GM23338 (cell line): Measurements from ENCODE around the gene GPRC5D. TPM values are rescaled to one million over a fixed set of nuclear protein-coding genes. Genes with fewer than 3 reads are reported as not detected.

Experiments used
- ATAC-seq: fragments of 200-7000 bp; cut with Tn5 transposase; 3 replicates; pipeline ENCODE4 v1.9.1; 2020
- DNase-seq: peaks from one replicate; pipeline ENCODE4 v3.0.0-alpha.2; 2015; ENCODE audit warnings: low spot score
- H2AFZ ChIP-seq: fragments of 200-600 bp; sonication (generic); 2 replicates; pipeline ENCODE4 v1.8.0; 2016; ENCODE audit warnings: antibody characterized with exemption, mild to moderate bottlenecking, moderate library complexity
- H3F3A ChIP-seq: fragments of 200-600 bp; sonication (generic); replicated peaks from 2 replicates; pipeline ENCODE4 v1.8.0; 2017; ENCODE audit warnings: antibody characterized with exemption, mixed run types, low read depth
- H3K27ac ChIP-seq: fragments of 200-600 bp; sonication (generic); 2 replicates; pipeline ENCODE4 v1.6.1; 2016; ENCODE audit warnings: low read depth
- H3K27me3 ChIP-seq: fragments of 200-600 bp; sonication (generic); 2 replicates; pipeline ENCODE4 v1.8.0; 2016; ENCODE audit warnings: mild to moderate bottlenecking, mixed run types, moderate library complexity; ENCODE audit not compliant: insufficient read depth
- H3K36me3 ChIP-seq: fragments of 200-600 bp; sonication (generic); 2 replicates; pipeline ENCODE4 v1.8.0; 2016; ENCODE audit warnings: mild to moderate bottlenecking; ENCODE audit not compliant: insufficient read depth
- H3K4me1 ChIP-seq: fragments of 200-600 bp; sonication (generic); 2 replicates; pipeline ENCODE4 v1.8.0; 2016; ENCODE audit warnings: mild to moderate bottlenecking, moderate library complexity; ENCODE audit not compliant: insufficient read depth
- H3K4me2 ChIP-seq: fragments of 200-600 bp; sonication (generic); 2 replicates; pipeline ENCODE4 v1.7.1; 2017; ENCODE audit warnings: mixed run types
- H3K4me3 ChIP-seq: fragments of 200-600 bp; sonication (generic); 2 replicates; pipeline ENCODE4 v1.6.1; 2016; ENCODE audit warnings: mixed run types
- H3K79me2 ChIP-seq: fragments of 200-600 bp; sonication (generic); replicated peaks from 2 replicates; pipeline ENCODE4 v1.8.0; 2017; ENCODE audit warnings: mild to moderate bottlenecking; ENCODE audit not compliant: insufficient read depth
- H3K9me2 ChIP-seq: fragments of 200-600 bp; sonication (generic); 2 replicates; pipeline ENCODE4 v1.8.0; 2017; ENCODE audit not compliant: insufficient read depth
- H4K20me1 ChIP-seq: fragments of 200-600 bp; sonication (generic); replicated peaks from 2 replicates; pipeline ENCODE4 v1.8.0; 2017; ENCODE audit warnings: mild to moderate bottlenecking; ENCODE audit not compliant: insufficient read depth
- H3K27ac Mint-ChIP-seq: 2 replicates; pipeline ENCODE4 v1.8.0; 2020; ENCODE audit warnings: inconsistent platforms, mild to moderate bottlenecking, moderate library complexity, mixed read lengths
- H3K27me3 Mint-ChIP-seq: 3 replicates; pipeline ENCODE4 v1.8.0; 2022; ENCODE audit warnings: low read depth, mild to moderate bottlenecking, moderate library complexity, mixed read lengths, inconsistent platforms; ENCODE audit not compliant: insufficient read depth, poor library complexity
- H3K36me3 Mint-ChIP-seq: 3 replicates; pipeline ENCODE4 v1.8.0; 2021; ENCODE audit warnings: low read depth, mild to moderate bottlenecking, inconsistent platforms, moderate library complexity, mixed read lengths
- H3K4me1 Mint-ChIP-seq: 3 replicates; pipeline ENCODE4 v1.8.0; 2020; ENCODE audit warnings: mild to moderate bottlenecking, inconsistent platforms, mixed read lengths
- H3K4me3 Mint-ChIP-seq: 3 replicates; pipeline ENCODE4 v1.8.0; 2021; ENCODE audit warnings: moderate library complexity, mild to moderate bottlenecking, inconsistent platforms, mixed read lengths
- H3K9me3 Mint-ChIP-seq: 3 replicates; pipeline ENCODE4 v1.8.0; 2020; ENCODE audit warnings: moderate library complexity, mild to moderate bottlenecking, inconsistent platforms, mixed read lengths
- CREB1 ChIP-seq: fragments of 250-450 bp; sonication (Bioruptor Pico); IDR thresholded peaks from 2 replicates; pipeline ENCODE4 v1.5.0; 2020; ENCODE audit warnings: low read depth, mild to moderate bottlenecking, moderate library complexity
- EZH2 ChIP-seq: fragments of 200-600 bp; sonication (generic); IDR thresholded peaks from one replicate; pipeline ENCODE4 v1.8.0; 2017; ENCODE audit warnings: antibody characterized with exemption, mild to moderate bottlenecking, low read depth; ENCODE audit not compliant: unreplicated experiment
- EZH2phosphoT487 ChIP-seq: fragments of 200-600 bp; sonication (generic); IDR thresholded peaks from one replicate; pipeline ENCODE4 v1.8.1; 2018; ENCODE audit warnings: antibody characterized with exemption; ENCODE audit not compliant: unreplicated experiment
- JUNB ChIP-seq: IDR thresholded peaks from one replicate; pipeline ENCODE4 v1.6.1; 2016; ENCODE audit warnings: antibody characterized with exemption; ENCODE audit not compliant: unreplicated experiment
- NANOG ChIP-seq: IDR thresholded peaks from 2 replicates; pipeline ENCODE4 v1.6.1; 2016; ENCODE audit warnings: antibody characterized with exemption, borderline replicate concordance
- POLR2AphosphoS5 ChIP-seq: IDR thresholded peaks from 2 replicates; pipeline ENCODE4 v1.6.1; 2016; ENCODE audit warnings: antibody characterized with exemption, low read depth
- STAT1 ChIP-seq: IDR thresholded peaks from one replicate; pipeline ENCODE4 v1.6.1; 2016; ENCODE audit warnings: antibody characterized with exemption; ENCODE audit not compliant: unreplicated experiment
- ZNF114 ChIP-seq: fragments of 250-450 bp; sonication (Bioruptor Pico); IDR thresholded peaks from 2 replicates; pipeline ENCODE4 v1.5.0; 2020; ENCODE audit warnings: mild to moderate bottlenecking, moderate library complexity
- ZNF331 ChIP-seq: fragments of 250-450 bp; sonication (Bioruptor Pico); IDR thresholded peaks from 2 replicates; pipeline ENCODE4 v1.5.0; 2020; ENCODE audit warnings: low read depth, mild to moderate bottlenecking, moderate library complexity
- polyA plus RNA-seq: library from polyadenylated mRNA; unstranded; fragments of >200 nt; fragmentation: Nextera tagmentation; extraction: Ambion mirVana; gene quantifications from 2 replicates; pipeline ENCODE4 v1.2.1, GENCODE V29; 2016
- total RNA-seq: library from RNA; depleted of rRNA; stranded (reverse); fragments of >200 nt; shearing (Covaris generic); gene quantifications from 2 replicates; pipeline ENCODE4 v1.2.3, GENCODE V29; 2014
- TF ChIP-seq, protein P1 (sequence below): IDR thresholded peaks from one replicate; pipeline ENCODE4 v1.6.1; 2018; ENCODE audit warnings: antibody characterized with exemption; ENCODE audit not compliant: unreplicated experiment
- TF ChIP-seq, protein P2 (sequence below): fragments of 250-450 bp; sonication (Bioruptor Pico); IDR thresholded peaks from 2 replicates; pipeline ENCODE4 v1.5.0; 2020; ENCODE audit warnings: mild to moderate bottlenecking, moderate library complexity
- TF ChIP-seq, protein P3 (sequence below), 2 experiments: fragments of 200-600 bp in 1 of 2; sonication (generic) in 1 of 2; conservative IDR thresholded peaks; 2 replicates each; pipeline versions ENCODE4 v1.5.1 to v1.6.1; 2016 to 2017; ENCODE audit warnings: antibody characterized with exemption in 2 of 2, low read depth in 2 of 2, mild to moderate bottlenecking in 2 of 2, moderate library complexity in 1 of 2
- TF ChIP-seq, protein P4 (sequence below): IDR thresholded peaks from 2 replicates; pipeline ENCODE4 v1.6.1; 2016; ENCODE audit warnings: antibody characterized with exemption

The GPRC5D gene
- total and polyA plus RNA-seq, 2 experiments from 2014 or later: not detected

DNA sequence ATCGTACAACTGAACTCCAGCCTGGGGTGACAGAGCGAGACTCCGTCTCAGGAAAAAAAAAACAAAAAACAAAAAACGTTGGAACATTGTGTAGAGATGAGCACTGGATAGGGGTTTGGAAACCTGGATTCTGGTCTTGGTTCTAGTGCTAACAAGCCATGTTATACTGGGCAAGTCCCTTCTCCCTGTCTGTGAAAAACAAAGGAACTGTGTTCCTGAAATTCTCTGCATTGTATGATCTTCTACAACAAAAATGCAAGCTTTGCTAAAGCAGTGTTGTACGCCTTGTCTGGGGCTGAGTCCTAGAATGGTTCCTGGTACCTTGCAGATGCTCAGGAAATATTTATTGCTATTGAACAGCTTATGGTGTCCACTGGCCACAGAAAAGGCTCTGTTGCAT is 13.4 kb downstream of the GPRC5D start:
- Histone ChIP-seq H3K27me3 (no peaks in the 10 kb centered on the region), H3K9me2 (no peaks in the 10 kb centered on the region), H2AFZ (peak overlapping the region; percentile 52; the same call in 1 of the 2 replicates), H3F3A (no peaks in the 10 kb centered on the region), H3K36me3 (no peaks in the 10 kb centered on the region), H4K20me1 (no peaks in the 10 kb centered on the region), H3K4me3 (no peak overlapping the region), H3K79me2 (no peaks in the 10 kb centered on the region), H3K27ac (no peak overlapping the region), H3K4me2 (no peak overlapping the region), H3K4me1 (no peaks in the 10 kb centered on the region)
- Mint-ChIP-seq H3K4me1 (peaks cover 7% of the 10 kb centered on the region; the same call in 2 of the 3 replicates), H3K9me3 (no peaks in the 10 kb centered on the region; the same call in 2 of the 3 replicates), H3K36me3 (no peaks in the 10 kb centered on the region), H3K27me3 (peaks cover 2% of the 10 kb centered on the region), H3K27ac (no peak overlapping the region), H3K4me3 (no peak overlapping the region)
- no peak for DNase-seq
- TF ChIP-seq JUNB: no peak
- TF ChIP-seq ZNF114: no peak
- TF ChIP-seq, protein P1, sequence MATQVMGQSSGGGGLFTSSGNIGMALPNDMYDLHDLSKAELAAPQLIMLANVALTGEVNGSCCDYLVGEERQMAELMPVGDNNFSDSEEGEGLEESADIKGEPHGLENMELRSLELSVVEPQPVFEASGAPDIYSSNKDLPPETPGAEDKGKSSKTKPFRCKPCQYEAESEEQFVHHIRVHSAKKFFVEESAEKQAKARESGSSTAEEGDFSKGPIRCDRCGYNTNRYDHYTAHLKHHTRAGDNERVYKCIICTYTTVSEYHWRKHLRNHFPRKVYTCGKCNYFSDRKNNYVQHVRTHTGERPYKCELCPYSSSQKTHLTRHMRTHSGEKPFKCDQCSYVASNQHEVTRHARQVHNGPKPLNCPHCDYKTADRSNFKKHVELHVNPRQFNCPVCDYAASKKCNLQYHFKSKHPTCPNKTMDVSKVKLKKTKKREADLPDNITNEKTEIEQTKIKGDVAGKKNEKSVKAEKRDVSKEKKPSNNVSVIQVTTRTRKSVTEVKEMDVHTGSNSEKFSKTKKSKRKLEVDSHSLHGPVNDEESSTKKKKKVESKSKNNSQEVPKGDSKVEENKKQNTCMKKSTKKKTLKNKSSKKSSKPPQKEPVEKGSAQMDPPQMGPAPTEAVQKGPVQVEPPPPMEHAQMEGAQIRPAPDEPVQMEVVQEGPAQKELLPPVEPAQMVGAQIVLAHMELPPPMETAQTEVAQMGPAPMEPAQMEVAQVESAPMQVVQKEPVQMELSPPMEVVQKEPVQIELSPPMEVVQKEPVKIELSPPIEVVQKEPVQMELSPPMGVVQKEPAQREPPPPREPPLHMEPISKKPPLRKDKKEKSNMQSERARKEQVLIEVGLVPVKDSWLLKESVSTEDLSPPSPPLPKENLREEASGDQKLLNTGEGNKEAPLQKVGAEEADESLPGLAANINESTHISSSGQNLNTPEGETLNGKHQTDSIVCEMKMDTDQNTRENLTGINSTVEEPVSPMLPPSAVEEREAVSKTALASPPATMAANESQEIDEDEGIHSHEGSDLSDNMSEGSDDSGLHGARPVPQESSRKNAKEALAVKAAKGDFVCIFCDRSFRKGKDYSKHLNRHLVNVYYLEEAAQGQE: no peak
- TF ChIP-seq EZH2phosphoT487: no peak
- no peak for TF ChIP-seq EZH2
- no peak for TF ChIP-seq POLR2AphosphoS5
- no peak for TF ChIP-seq ZNF331
- TF ChIP-seq NANOG: no peak
- TF ChIP-seq STAT1: no peak
- TF ChIP-seq, protein P2, sequence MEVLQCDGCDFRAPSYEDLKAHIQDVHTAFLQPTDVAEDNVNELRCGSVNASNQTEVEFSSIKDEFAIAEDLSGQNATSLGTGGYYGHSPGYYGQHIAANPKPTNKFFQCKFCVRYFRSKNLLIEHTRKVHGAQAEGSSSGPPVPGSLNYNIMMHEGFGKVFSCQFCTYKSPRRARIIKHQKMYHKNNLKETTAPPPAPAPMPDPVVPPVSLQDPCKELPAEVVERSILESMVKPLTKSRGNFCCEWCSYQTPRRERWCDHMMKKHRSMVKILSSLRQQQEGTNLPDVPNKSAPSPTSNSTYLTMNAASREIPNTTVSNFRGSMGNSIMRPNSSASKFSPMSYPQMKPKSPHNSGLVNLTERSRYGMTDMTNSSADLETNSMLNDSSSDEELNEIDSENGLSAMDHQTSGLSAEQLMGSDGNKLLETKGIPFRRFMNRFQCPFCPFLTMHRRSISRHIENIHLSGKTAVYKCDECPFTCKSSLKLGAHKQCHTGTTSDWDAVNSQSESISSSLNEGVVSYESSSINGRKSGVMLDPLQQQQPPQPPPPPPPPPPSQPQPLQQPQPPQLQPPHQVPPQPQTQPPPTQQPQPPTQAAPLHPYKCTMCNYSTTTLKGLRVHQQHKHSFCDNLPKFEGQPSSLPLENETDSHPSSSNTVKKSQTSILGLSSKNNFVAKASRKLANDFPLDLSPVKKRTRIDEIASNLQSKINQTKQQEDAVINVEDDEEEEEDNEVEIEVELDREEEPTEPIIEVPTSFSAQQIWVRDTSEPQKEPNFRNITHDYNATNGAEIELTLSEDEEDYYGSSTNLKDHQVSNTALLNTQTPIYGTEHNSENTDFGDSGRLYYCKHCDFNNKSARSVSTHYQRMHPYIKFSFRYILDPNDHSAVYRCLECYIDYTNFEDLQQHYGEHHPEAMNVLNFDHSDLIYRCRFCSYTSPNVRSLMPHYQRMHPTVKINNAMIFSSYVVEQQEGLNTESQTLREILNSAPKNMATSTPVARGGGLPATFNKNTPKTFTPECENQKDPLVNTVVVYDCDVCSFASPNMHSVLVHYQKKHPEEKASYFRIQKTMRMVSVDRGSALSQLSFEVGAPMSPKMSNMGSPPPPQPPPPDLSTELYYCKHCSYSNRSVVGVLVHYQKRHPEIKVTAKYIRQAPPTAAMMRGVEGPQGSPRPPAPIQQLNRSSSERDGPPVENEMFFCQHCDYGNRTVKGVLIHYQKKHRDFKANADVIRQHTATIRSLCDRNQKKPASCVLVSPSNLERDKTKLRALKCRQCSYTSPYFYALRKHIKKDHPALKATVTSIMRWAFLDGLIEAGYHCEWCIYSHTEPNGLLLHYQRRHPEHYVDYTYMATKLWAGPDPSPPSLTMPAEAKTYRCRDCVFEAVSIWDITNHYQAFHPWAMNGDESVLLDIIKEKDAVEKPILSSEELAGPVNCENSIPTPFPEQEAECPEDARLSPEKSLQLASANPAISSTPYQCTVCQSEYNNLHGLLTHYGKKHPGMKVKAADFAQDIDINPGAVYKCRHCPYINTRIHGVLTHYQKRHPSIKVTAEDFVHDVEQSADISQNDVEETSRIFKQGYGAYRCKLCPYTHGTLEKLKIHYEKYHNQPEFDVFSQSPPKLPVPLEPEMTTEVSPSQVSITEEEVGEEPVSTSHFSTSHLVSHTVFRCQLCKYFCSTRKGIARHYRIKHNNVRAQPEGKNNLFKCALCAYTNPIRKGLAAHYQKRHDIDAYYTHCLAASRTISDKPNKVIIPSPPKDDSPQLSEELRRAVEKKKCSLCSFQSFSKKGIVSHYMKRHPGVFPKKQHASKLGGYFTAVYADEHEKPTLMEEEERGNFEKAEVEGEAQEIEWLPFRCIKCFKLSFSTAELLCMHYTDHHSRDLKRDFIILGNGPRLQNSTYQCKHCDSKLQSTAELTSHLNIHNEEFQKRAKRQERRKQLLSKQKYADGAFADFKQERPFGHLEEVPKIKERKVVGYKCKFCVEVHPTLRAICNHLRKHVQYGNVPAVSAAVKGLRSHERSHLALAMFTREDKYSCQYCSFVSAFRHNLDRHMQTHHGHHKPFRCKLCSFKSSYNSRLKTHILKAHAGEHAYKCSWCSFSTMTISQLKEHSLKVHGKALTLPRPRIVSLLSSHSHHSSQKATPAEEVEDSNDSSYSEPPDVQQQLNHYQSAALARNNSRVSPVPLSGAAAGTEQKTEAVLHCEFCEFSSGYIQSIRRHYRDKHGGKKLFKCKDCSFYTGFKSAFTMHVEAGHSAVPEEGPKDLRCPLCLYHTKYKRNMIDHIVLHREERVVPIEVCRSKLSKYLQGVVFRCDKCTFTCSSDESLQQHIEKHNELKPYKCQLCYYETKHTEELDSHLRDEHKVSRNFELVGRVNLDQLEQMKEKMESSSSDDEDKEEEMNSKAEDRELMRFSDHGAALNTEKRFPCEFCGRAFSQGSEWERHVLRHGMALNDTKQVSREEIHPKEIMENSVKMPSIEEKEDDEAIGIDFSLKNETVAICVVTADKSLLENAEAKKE: no peak
- TF ChIP-seq, protein P3, sequence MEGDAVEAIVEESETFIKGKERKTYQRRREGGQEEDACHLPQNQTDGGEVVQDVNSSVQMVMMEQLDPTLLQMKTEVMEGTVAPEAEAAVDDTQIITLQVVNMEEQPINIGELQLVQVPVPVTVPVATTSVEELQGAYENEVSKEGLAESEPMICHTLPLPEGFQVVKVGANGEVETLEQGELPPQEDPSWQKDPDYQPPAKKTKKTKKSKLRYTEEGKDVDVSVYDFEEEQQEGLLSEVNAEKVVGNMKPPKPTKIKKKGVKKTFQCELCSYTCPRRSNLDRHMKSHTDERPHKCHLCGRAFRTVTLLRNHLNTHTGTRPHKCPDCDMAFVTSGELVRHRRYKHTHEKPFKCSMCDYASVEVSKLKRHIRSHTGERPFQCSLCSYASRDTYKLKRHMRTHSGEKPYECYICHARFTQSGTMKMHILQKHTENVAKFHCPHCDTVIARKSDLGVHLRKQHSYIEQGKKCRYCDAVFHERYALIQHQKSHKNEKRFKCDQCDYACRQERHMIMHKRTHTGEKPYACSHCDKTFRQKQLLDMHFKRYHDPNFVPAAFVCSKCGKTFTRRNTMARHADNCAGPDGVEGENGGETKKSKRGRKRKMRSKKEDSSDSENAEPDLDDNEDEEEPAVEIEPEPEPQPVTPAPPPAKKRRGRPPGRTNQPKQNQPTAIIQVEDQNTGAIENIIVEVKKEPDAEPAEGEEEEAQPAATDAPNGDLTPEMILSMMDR (conservative IDR thresholded peaks at IDR 0.05; ENCODE audit: low read depth in 2 of 2): no peak
- no peak for TF ChIP-seq CREB1 (CRISPR knock-in tag)
- TF ChIP-seq, protein P4, sequence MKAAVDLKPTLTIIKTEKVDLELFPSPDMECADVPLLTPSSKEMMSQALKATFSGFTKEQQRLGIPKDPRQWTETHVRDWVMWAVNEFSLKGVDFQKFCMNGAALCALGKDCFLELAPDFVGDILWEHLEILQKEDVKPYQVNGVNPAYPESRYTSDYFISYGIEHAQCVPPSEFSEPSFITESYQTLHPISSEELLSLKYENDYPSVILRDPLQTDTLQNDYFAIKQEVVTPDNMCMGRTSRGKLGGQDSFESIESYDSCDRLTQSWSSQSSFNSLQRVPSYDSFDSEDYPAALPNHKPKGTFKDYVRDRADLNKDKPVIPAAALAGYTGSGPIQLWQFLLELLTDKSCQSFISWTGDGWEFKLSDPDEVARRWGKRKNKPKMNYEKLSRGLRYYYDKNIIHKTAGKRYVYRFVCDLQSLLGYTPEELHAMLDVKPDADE: no peak
- ATAC-seq: no peak
